Activated CD4-positive, CD25-positive, alpha-beta regulatory T cell treated with anti-CD3 and anti-CD28 coated beads, Interleukin-2, amount 50 U/mL, for 16 hours (primary cell): Measurements from ENCODE around the gene NFATC4.
"Not testable (repeated sequence)": the region's sequence is repeated elsewhere in the genome, so short reads cannot be mapped to it uniquely, and the experiment has no call there.

Source experiments
- DNase-seq: peaks from one replicate; pipeline ENCODE4 v3.0.0-alpha.2; 2020; ENCODE audit warnings: low read depth, low spot score

The NFATC4 gene

GRCh38 chr14:24367514-24368211 lies at the start of gene NFATC4:
Gene NFATC4 (plus strand): TSS chr14:24368184. CDS start chr14:24368341, 157 bp downstream.
- DNase-seq, result no peak

GRCh38 chr14:24321212-24321975 lies 46.6 kb upstream of the NFATC4 start:
- no peak for DNase-seq

- DNase-seq, result no peak
Observed at GRCh38 chr14:24322672-24323071, 45.3 kb upstream of the NFATC4 start.

- DNase-seq, result no peak
Observed at GRCh38 chr14:24323341-24323740, 44.6 kb upstream of the NFATC4 start.

GRCh38 chr14:24324024-24324423 lies 44.0 kb upstream of the NFATC4 start:
- DNase-seq, result no peak

- no peak for DNase-seq
Observed at GRCh38 chr14:24325041-24325530, 42.9 kb upstream of the NFATC4 start.

- DNase-seq, result no peak
Observed at GRCh38 chr14:24325963-24326362, 42.0 kb upstream of the NFATC4 start.

GRCh38 chr14:24327303-24327702 lies 40.7 kb upstream of the NFATC4 start:
- DNase-seq, result no peak

- DNase-seq, result not testable (repeated sequence)
Observed at GRCh38 chr14:24327914-24328313, 40.1 kb upstream of the NFATC4 start.

- DNase-seq, result no peak
Observed at GRCh38 chr14:24329073-24329663, 38.8 kb upstream of the NFATC4 start.

GRCh38 chr14:24329736-24330135 lies 38.2 kb upstream of the NFATC4 start:
- DNase-seq, result no peak

- no peak for DNase-seq
Observed at GRCh38 chr14:24330973-24331674, 36.9 kb upstream of the NFATC4 start.

GRCh38 chr14:24331731-24332267 lies 36.2 kb upstream of the NFATC4 start:
- DNase-seq, result no peak

- peak; percentile 74 for DNase-seq
Observed at GRCh38 chr14:24332268-24332993, 35.6 kb upstream of the NFATC4 start.

GRCh38 chr14:24334431-24335291 lies 33.3 kb upstream of the NFATC4 start, which contains the start of gene ADCY4:
Gene ADCY4 (minus strand): TSS chr14:24335071. CDS start chr14:24334652, 419 bp downstream.
- DNase-seq, result no peak

- DNase-seq, result no peak
Observed at GRCh38 chr14:24335461-24336171, 32.4 kb upstream of the NFATC4 start.

- no peak for DNase-seq
Observed at GRCh38 chr14:24337144-24337823, 30.7 kb upstream of the NFATC4 start.

GRCh38 chr14:24337824-24338175 lies 30.2 kb upstream of the NFATC4 start:
- DNase-seq, result no peak

- DNase-seq, result no peak
Observed at GRCh38 chr14:24338843-24339242, 29.1 kb upstream of the NFATC4 start.
